ENCODE results near the gene AFTPH. TPM values are rescaled to one million over a fixed set of nuclear protein-coding genes. Genes with fewer than 3 reads are reported as not detected.
A peak's percentile ranks its signal among the peaks of the same experiment; 100 is the strongest.

Gene AFTPH
- total and polyA plus RNA-seq, 7 donors, result 12.0 to 26.8 (median 13.1) TPM

GRCh38 chr2:64488050-64488974 lies 35.8 kb upstream of the AFTPH start:
- peak; percentile 44 to 79 for DNase-seq
- no peaks in the 10 kb centered on the region for H3K36me3 ChIP-seq (ENCODE audit: insufficient read depth in 1 of 2, low read depth in 1 of 2)
- no peaks in the 10 kb centered on the region for H3K27me3 ChIP-seq (ENCODE audit: insufficient read depth in 3 of 3, low read length in 2 of 3)
- H3K4me1 ChIP-seq, result peaks cover 8% of the 10 kb centered on the region
- 51 to 53% (median 52%) methylated on average over 20 of the region's 20 CpGs for WGBS, 3 donors
- no peak overlapping the region for H3K27ac ChIP-seq
- ATAC-seq, result peak; percentile 75 to 92 (median 83)
- H3K4me3 ChIP-seq, result no peak overlapping the region
- TF ChIP-seq, protein P1, sequence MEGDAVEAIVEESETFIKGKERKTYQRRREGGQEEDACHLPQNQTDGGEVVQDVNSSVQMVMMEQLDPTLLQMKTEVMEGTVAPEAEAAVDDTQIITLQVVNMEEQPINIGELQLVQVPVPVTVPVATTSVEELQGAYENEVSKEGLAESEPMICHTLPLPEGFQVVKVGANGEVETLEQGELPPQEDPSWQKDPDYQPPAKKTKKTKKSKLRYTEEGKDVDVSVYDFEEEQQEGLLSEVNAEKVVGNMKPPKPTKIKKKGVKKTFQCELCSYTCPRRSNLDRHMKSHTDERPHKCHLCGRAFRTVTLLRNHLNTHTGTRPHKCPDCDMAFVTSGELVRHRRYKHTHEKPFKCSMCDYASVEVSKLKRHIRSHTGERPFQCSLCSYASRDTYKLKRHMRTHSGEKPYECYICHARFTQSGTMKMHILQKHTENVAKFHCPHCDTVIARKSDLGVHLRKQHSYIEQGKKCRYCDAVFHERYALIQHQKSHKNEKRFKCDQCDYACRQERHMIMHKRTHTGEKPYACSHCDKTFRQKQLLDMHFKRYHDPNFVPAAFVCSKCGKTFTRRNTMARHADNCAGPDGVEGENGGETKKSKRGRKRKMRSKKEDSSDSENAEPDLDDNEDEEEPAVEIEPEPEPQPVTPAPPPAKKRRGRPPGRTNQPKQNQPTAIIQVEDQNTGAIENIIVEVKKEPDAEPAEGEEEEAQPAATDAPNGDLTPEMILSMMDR (IDR thresholded peaks at IDR 0.05), result peak; percentile 96
- intact Hi-C loops (cut with DNase I), result loop anchor here in 1 of 2 donors (1.0 kb wide), 1 partner anchor 156 kb away; no protein-coding TSS in a partner anchor
- no peaks in the 10 kb centered on the region for H3K9me3 ChIP-seq

DNA sequence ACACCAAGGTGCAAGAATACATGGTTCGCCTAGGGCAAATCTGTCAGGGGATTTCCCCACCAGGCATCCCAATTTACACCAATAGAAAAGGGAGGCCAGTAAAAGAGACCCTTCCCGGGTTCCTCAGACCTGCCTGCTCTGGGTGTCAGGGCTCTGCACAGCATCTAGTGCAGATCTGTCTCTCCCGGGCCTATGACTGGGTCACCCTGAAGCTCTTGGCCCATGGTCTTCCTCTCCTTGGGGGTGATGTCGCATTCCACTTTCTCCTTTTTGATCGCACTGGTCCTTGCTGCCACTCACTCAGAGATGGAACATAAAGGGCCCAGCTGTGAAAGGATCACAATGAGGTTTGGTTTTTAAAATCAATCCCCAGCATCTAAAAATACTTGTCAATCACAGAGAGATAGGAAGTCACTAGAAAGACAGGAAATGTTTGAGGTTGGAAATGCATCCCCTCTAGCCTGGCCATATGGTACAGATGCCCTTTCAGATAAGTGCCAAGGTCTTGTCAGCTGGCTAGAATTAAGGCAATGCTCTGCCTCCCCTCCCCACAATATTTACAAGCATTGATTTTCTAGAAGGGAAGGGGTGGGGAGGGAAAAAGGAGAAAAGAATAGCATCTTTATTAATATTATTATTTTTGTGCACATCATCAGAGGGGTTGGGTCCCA lies 34.9 kb upstream of the AFTPH start:
- Histone ChIP-seq H3K36me3 (ENCODE audit: insufficient read depth in 1 of 2, low read depth in 1 of 2) (no peaks in the 10 kb centered on the region), H3K4me1 (peaks cover 8% of the 10 kb centered on the region), H3K27ac (no peak overlapping the region), H3K27me3 (ENCODE audit: insufficient read depth in 3 of 3, low read length in 2 of 3) (no peaks in the 10 kb centered on the region), H3K4me3 (no peak overlapping the region), H3K9me3 (no peaks in the 10 kb centered on the region)
- DNase-seq (no peak), ATAC-seq (no peak)
- WGBS, 3 donors, result 66 to 89% (median 88%) methylated on average over 5 of the region's 5 CpGs
- TF ChIP-seq, protein P1 (IDR thresholded peaks at IDR 0.05), result no peak
- intact Hi-C loops (cut with DNase I), result no loop called here

DNA sequence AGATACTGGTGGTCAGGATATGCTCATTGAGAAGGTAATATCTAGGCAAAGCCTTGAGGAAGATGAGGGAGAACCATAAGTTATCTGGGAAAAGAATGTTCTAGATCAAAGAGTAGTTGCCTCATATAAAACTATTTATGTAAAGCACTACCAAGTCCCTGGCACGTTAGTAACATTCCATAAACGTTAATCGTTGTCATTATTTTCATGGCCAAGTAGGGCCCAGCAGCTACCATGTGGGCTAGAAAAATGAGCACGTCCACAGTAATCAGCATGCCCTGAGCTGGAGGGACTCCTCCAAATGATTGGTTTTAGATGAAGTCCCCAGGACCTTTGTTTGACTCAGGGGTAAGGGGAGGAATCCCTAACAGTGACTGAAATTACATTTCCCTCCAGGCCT lies 32.7 kb upstream of the AFTPH start:
- H3K36me3 ChIP-seq (ENCODE audit: insufficient read depth in 1 of 2, low read depth in 1 of 2), result no peaks in the 10 kb centered on the region
- WGBS, 3 donors, result 38 to 47% (median 47%) methylated on average over 4 of the region's 4 CpGs
- intact Hi-C loops (cut with DNase I), result loop anchor here in 1 of 2 donors (10.0 kb wide), 1 partner anchor 437 kb away; no protein-coding TSS in a partner anchor

DNA sequence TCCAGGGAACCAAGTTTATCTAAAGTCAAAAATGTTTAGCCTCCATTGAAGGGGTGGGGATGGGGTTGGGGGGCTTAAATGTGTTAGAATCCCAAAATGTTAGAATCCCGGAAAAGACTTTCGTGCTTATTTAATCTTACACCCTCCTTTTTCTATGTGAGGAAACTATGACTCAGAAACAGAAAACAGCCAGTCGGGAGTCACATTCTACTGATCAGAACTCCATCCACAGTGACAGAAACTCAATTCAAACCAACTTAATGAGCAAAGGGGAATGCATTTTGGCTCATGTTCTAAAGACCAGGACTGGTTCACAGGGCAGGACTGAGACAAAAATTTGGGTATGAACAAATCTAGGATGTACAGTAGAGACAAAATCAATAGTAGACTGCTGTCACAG lies 31.9 kb upstream of the AFTPH start:
- DNase-seq, result no peak
- TF ChIP-seq, protein P1 (IDR thresholded peaks at IDR 0.05), result no peak
- H3K27ac ChIP-seq, result no peak overlapping the region
- no peaks in the 10 kb centered on the region for H3K9me3 ChIP-seq
- no peak for ATAC-seq
- H3K36me3 ChIP-seq (ENCODE audit: insufficient read depth in 1 of 2, low read depth in 1 of 2), result no peaks in the 10 kb centered on the region
- H3K4me3 ChIP-seq, result no peak overlapping the region
- H3K27me3 ChIP-seq (ENCODE audit: insufficient read depth in 3 of 3, low read length in 2 of 3), result no peaks in the 10 kb centered on the region
- H3K4me1 ChIP-seq, result peaks cover 8% of the 10 kb centered on the region
- intact Hi-C loops (cut with DNase I), result loop anchor here in 1 of 2 donors (10.0 kb wide), 1 partner anchor 437 kb away; no protein-coding TSS in a partner anchor
- 78 to 83% (median 80%) methylated on average over 3 of the region's 3 CpGs for WGBS, 3 donors

More for the DNA sequence above, 32.7 kb upstream of the AFTPH start:
- H3K27ac ChIP-seq, result no peak overlapping the region
- no peaks in the 10 kb centered on the region for H3K9me3 ChIP-seq
- no peaks in the 10 kb centered on the region for H3K27me3 ChIP-seq (ENCODE audit: insufficient read depth in 3 of 3, low read length in 2 of 3)
- H3K4me3 ChIP-seq, result no peak overlapping the region
- no peak for DNase-seq
- peak in 1 of 4 donors; percentile 63 for ATAC-seq
- TF ChIP-seq, protein P1 (IDR thresholded peaks at IDR 0.05), result no peak
- peaks cover 8% of the 10 kb centered on the region for H3K4me1 ChIP-seq

Measured in psoas muscle (tissue), 8 donors.